Measurements from ENCODE around the gene ZNF423.

DNA sequence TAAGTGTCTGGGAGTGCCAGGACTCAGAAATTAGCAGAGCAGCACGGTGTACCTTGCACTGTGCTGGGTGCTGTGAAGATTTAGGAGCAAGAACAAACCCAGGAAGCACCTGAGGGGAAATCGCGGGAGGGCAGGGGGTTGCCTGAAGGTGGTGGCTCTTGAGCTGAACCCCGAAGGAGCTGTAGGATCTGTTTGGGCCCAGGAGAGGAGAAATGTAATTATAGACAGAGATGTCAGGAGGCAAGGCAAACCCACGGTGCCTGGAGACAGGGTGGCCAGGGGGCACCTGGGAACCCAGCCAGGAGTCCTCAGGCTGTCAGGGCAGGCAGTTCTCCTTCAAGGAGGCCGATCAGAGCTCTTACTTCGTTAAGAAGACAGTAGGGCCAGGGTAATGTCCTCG lies 373.2 kb downstream of the ZNF423 start:
- TF ChIP-seq, protein P1, sequence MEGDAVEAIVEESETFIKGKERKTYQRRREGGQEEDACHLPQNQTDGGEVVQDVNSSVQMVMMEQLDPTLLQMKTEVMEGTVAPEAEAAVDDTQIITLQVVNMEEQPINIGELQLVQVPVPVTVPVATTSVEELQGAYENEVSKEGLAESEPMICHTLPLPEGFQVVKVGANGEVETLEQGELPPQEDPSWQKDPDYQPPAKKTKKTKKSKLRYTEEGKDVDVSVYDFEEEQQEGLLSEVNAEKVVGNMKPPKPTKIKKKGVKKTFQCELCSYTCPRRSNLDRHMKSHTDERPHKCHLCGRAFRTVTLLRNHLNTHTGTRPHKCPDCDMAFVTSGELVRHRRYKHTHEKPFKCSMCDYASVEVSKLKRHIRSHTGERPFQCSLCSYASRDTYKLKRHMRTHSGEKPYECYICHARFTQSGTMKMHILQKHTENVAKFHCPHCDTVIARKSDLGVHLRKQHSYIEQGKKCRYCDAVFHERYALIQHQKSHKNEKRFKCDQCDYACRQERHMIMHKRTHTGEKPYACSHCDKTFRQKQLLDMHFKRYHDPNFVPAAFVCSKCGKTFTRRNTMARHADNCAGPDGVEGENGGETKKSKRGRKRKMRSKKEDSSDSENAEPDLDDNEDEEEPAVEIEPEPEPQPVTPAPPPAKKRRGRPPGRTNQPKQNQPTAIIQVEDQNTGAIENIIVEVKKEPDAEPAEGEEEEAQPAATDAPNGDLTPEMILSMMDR (IDR thresholded peaks at IDR 0.05): no peak
- no peak for TF ChIP-seq POLR2A (IDR thresholded peaks at IDR 0.05)
- no peak for TF ChIP-seq EP300 (IDR thresholded peaks at IDR 0.05)
